Measurements from ENCODE around the gene ACOXL.

- TF ChIP-seq CTCF (IDR thresholded peaks at IDR 0.05) (no peak), POLR2A (IDR thresholded peaks at IDR 0.05) (no peak)
Observed at GRCh38 chr2:111034146-111034545, 301.8 kb downstream of the ACOXL start.
